Stimulated activated CD4-positive, alpha-beta T cell treated with anti-CD3 and anti-CD28 coated beads, Interleukin-12 subunit alpha, Interleukin-12 subunit beta, amount 100 ng/mL, for 24 hours (primary cell): ENCODE data around the gene PTGR3.

ENCODE experiments used
- DNase-seq, 2 experiments: peaks; one replicate each; pipeline ENCODE4 v3.0.0-alpha.2; 2020; ENCODE audit warnings: low read depth in 2 of 2

PTGR3 gene

GRCh38 chr18:75235896-75236295 is 27.0 kb upstream of the PTGR3 start:
- no peak for DNase-seq

- no peak for DNase-seq
These were observed 26.0 kb upstream of the PTGR3 start for GRCh38 chr18:75234901-75235300.

DNA sequence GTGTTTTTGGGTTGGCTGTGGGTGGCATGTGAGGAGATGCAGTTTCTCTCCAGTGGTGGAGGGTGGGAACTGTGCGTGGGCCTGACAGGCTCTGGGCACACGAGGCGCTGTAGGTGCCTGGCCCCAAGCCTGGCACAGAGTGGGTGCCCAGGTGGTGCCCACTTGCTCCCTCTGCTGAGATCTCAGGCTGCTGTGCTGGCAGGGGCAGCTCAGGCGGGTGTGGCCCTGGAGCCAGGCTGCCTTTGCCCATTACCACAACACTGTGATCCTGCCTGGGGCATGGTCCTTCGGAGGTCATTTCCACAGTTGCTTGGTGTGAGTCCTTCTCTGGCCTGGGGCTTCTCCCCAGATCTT is 22.1 kb upstream of the PTGR3 start:
- no peak for DNase-seq

- DNase-seq, result no peak
These were observed 21.5 kb upstream of the PTGR3 start for GRCh38 chr18:75230163-75231052.

- DNase-seq, result no peak
These were observed 20.5 kb upstream of the PTGR3 start for GRCh38 chr18:75229437-75229836.

- no peak for DNase-seq
These were observed 20.0 kb upstream of the PTGR3 start for GRCh38 chr18:75228967-75229366.

DNA sequence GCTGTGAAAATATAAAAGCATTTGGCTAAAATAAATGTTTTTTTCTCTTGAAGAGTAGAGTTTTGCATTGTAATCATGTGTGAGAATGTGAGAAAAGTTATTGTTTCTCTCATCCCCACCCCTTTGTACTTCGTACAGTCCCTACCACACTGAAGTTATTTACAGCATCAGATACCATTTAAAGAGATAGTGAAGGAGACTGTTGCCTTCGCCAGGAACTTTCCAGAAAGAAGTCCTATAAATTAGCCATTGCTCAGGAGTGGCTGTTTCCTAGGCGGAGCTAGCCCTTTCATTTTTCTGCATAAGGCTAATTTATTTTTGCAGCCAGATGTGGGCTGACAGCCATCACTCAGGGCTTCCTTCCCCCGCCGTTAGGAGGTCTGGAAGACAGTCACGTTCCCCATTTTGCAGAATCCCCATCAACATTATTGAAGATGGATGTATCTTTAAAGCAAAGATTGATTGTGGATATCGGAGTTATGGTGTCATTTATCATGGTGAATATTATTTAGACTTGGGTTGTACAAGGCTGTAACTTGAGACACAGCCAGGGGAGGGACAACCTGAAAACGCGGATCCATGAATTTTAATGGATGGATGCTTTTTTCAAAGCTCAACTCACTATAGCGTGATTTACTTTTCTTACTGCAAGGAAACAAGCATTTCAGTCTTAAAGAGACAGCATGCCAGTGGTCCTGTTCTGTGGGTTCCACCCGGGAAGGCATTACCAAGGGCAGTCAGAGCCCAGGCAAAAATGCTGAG is 18.8 kb upstream of the PTGR3 start:
- no peak for DNase-seq

DNA sequence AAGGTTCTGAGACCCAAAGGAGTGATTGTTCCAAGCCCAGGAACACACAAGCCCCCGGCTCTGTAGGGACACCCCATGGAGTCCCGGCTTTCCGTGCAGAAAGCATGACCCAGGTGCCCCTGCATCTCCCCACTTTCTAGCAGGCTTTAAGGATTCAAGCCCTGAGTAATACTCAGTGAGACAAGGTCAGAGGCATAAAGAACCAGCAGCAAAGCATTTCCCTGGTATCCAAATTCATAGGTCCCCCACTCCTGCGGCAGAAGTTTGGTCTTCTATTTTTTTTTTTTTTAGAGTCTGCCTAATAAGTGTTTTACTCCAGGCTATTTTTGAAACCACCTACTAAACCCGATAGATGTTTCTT is 18.0 kb upstream of the PTGR3 start:
- no peak for DNase-seq

- DNase-seq, result no peak
These were observed 17.5 kb upstream of the PTGR3 start for GRCh38 chr18:75226286-75226955.

GRCh38 chr18:75223687-75224347 is 14.9 kb upstream of the PTGR3 start:
- DNase-seq, result no peak

DNA sequence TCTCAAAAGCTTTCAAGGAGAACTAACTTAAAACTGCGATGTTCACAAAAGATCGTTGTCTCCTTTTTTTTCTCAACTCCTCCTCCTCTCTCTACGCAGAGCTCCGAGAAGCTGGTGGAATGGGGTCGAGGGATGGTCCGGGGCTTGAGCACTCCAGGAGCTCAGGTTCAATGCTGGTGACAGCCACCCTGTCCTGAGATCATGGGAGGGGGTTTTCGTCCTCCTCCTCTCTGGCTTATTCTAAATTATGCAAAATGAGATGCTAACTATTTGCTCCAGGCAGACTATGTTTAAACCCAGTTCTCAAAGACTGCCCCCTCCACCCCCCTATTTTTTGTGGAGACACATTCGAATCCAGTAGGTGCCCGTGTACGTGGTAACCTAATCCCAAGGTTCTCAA is 13.5 kb upstream of the PTGR3 start:
- DNase-seq, result no peak

GRCh38 chr18:75221897-75222296 is 13.0 kb upstream of the PTGR3 start:
- no peak for DNase-seq

GRCh38 chr18:75221397-75221796 is 12.5 kb upstream of the PTGR3 start:
- DNase-seq, result no peak

- no peak for DNase-seq
These were observed 11.8 kb upstream of the PTGR3 start for GRCh38 chr18:75220551-75221355.

DNA sequence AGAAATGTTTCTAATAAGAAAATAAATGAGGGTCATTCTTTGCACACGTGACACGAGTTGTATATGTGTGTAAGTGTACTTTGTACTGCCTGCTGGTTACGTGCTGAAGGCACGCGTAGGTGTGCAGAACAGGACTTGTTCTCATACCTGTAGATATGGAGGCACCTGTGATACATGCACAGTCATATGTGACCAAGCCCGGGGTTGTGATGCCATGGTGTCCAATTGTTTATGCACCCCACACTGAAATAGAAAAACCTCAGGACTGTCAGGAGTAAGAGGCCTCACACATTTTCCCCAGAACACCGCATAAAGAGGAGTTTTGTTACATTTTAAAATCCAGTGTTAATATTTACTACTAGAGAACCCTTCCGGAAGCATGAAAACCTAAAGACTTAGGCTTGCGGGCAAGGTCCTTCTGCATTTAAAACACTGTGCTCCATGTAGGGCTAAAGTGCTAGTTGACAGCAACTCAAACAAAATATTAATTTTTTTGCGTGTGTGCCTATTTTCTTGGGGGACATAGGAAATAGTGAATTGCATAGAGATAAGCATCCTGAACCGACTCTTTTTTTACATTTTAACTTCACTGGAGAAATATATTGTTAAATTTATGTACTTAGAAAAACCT is 10.9 kb upstream of the PTGR3 start:
- no peak for DNase-seq

GRCh38 chr18:75218065-75218923 is 9.4 kb upstream of the PTGR3 start:
- DNase-seq, result no peak

- DNase-seq, result no peak
These were observed 8.2 kb upstream of the PTGR3 start for GRCh38 chr18:75216911-75217689.

DNA sequence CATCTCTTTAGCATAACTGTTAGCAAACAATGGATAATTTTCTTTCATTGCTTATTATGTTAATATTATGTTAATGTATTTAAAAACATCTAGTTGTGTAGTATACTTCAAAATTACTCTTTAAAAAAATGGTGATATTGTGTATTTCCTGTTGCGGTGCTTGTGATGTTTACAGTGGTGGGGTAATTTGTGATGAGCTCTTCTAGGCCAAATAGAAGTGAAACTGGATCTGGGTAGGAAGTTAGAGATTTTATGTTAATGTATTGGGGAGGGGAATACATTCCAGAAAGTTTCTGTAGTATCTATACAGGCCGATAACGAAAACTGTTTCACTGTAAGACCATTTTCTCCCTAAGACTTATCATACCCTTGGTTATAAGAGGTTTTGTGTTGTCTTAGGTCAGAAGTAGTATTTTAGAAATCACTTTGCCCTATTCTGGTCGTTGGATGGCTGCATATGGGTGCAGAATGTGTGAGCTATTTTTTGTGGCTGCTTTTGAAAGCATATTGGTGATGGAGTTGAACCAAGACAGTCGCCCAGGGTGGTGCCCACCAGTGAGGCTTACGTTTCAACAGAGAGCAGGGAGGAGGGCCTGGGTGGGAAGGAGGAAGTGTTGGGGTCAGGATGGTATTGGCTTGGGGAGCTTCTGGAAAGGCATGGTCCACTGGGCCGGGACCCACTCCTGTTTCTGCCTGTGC is 7.4 kb upstream of the PTGR3 start:
- no peak for DNase-seq
